HG03575 (cell line): ENCODE results near the gene GCSAM.

Experiments
- ATAC-seq: cut with Tn5 transposase; IDR thresholded peaks from one replicate; pipeline ENCODE4 v1.9.1; 2021; ENCODE audit not compliant: unreplicated experiment, insufficient number of reproducible peaks, low FRiP score; ENCODE audit errors: extremely low read depth

Gene GCSAM, protein sequence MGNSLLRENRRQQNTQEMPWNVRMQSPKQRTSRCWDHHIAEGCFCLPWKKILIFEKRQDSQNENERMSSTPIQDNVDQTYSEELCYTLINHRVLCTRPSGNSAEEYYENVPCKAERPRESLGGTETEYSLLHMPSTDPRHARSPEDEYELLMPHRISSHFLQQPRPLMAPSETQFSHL

DNA sequence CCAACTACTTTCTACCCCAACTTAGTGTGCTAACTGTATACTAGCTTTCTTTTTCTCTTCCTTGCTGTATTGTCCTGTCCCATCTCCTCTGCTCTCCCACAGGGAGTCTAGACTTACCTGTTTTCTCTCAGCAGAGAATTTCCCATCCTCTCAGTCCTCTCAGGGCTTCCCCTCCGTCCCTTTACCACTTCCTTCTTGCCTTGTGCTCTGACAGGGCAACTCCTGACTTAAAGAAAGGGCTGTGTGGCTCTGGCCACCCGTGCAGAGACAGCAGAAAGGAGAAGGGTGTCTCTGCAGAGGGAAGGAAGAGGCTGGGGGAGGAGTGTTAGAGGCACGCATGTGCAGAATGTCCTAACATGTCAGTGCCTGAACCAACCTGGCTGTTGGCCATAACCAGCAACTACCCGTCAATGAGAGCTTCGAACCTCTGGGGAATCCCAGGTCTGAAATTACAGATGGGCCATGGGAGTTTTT is at the start of gene GCSAM:
GCSAM (minus strand) TSS at position 274 of the 474 bp plus-strand sequence; CDS start at position 146, 128 bp downstream.
- ATAC-seq, result peak; percentile 35

DNA sequence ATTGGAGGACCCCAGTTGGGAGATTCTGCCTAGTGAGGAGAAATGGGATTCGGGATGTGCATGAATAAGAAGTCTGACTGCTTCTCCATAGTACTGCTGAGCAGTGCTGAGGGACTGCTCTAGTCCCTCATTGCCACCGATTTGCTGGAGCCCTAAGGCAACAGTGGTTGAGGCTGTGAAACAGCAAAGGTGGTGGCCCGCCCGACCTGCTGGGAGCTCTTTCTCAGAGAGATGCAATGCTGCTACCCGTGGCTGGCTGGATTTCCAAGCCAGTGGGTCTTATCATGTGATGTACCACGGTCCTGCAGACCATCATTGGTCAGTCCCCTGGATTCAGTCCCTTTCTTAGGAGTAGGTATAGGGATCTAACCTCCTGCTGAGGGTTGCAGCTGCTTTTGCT is 42.6 kb upstream of the GCSAM start:
- ATAC-seq, result no peak

DNA sequence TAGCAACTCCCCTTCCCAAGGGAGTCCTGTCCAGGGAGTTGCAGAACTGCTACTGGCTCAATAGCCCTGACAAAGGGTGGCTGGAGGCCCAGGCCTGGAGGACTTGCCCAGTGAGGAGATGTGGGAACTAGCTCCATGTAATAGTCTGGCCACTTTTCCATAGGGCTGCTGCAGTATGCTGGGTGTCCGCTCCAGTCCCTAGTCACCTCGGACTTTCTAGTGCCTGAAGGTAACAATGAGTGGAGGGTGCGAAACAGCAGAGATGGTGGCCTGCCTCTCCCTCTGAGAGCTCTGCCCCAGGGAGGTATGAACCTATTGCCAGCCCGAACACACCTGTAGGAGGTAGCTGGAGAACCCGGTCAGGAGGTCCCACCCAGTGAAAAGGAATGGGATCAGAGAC is 42.0 kb upstream of the GCSAM start:
- no peak for ATAC-seq

DNA sequence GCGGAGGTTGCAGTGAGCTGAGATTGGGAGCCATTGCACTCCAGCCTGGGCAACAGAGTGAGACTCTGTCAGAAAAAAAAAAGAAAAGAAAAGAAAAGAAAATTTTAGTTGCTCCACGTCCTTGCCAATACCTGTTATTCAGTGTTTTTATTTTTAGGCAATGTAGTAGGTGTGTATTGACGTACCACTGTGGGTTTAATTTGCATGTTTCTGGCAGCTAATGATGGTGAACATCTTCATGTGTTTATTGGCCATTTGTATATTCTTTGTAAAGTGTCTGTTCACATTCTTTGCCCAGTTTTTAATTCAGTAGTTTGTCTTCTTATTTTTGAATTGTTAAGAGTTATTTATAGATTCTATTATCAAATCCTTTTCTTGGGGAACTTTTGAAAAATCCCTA is 38.1 kb upstream of the GCSAM start:
- no peak for ATAC-seq

DNA sequence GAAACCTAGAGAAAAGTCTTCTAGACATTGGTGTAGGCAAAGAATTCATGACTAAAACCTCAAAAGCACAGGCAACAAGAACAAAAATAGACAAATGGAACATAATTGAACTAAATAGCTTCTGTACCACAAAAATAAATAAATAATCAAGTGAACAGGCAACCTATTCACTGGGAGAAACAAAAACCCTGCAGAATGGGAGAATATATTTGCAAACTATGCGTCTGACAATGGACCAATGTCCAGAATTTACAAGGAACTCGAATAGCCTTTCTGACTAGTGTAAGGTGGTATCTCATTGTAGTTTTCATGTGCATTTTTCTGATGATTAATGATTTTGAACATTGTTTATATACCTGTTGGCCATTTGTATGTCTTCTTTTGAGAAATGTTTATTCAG is 37.0 kb upstream of the GCSAM start:
- no peak for ATAC-seq

DNA sequence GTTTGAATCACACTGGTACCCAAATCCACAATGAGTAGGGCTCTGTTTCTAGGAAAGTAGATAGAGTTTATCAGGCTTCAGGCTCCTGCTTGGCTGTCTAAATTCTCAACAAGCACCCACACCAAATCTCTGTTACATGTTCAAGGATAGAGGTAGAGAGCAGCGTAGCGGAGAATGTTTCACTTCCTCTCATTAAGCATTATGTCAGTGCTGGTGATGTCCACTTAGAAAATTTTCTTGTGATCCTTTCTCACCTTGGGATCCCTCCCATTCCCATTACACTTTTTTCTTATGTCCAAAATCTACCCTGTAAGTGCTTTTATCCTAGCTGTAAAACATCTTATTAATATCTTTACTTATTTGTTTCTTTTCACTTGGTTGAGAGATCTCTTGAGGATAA is 34.7 kb upstream of the GCSAM start:
- no peak for ATAC-seq

DNA sequence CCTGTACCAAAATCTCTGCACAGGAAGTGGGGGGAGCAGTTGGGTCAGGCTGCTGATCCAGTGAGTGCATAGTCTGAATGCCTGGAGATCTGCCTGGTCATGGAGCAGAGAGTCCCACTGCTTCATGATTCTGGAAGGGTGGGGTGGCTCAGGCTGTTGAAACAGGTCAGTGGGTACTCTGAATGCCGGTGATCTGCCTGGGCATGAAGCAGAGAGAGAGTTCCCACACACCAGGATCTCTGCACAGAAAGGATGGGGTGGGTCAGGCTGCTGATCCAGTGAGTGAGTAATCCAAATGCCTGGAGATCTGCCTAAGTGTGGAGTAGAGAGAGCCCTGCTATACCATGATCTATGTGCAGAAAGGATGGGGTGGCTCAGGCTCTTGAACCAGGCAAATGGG is 16.1 kb upstream of the GCSAM start:
- no peak for ATAC-seq

DNA sequence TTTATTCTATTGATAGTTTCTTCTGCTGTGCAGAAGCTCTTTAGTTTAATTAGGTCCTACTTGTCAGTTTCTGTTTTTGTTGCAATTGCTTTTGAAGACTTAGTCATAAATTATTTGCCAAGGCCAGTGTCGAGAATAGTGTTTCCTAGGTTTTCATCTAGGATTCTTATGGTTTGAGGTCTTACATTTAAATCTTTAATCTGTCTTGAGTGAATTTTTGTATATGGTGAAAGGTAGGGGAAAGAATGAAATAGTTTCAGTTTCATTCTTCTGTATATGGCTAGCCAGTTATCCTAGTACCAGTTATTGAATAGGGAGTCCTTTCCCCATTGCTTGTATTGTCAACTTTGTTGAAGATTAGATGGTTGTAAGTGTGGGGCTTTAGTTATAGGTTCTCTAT is 10.6 kb upstream of the GCSAM start:
- no peak for ATAC-seq

DNA sequence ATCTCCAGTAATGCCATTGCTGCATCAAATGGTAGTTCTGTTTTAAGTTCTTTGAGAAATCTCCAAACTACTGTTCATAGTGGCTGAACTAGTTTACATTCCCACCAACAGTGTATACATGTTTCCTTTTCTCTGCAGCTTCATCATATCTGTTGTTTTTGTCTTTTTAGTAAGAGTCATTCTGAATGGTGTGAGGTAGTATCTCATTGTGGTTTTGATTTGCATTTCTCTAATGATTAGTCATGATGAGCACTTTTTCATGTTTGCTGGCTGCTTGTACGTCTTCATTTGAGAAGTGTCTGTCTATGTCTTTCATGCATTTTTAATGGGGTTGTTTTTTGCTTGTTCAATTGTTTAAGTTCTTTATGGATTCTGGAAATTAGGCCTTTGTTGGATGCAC is 10.2 kb upstream of the GCSAM start:
- ATAC-seq, result peak; percentile 47

DNA sequence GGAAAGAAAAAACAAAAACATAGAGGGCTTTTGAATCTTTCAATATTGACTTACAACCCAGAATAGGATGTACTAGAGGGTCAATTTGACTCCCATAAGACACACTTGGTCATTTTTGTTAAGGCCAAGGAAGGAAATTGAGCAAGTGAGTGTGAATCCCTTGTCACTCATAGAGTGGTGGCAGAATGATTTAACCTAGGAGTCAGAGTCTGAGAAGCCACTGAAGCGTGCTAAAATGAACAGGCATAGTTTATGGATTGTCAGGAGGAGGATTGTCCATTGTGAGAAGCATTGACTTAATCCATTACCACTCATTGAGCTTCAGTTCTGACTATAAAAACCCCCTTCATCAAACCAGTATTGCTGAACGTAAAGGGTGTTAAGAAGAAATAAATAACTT is 8.2 kb upstream of the GCSAM start:
- no peak for ATAC-seq

DNA sequence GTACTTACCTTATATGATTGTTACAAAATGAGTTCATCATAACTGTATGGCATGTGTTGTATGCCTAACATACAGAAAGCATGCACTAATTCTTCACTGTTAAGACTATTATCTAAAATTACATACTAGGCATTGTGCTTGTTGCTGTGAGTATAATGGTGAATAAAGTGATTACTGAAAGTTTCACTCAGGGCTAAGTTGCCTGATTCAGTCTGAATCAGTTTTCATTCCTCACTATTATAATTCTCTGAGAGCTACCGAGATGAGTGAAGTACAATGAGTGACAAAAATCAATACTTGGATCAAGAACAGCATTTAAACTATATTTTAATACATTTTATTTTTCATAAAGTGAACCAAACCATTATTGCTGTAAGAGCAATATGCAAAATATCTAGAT is 7.5 kb upstream of the GCSAM start:
- no peak for ATAC-seq

DNA sequence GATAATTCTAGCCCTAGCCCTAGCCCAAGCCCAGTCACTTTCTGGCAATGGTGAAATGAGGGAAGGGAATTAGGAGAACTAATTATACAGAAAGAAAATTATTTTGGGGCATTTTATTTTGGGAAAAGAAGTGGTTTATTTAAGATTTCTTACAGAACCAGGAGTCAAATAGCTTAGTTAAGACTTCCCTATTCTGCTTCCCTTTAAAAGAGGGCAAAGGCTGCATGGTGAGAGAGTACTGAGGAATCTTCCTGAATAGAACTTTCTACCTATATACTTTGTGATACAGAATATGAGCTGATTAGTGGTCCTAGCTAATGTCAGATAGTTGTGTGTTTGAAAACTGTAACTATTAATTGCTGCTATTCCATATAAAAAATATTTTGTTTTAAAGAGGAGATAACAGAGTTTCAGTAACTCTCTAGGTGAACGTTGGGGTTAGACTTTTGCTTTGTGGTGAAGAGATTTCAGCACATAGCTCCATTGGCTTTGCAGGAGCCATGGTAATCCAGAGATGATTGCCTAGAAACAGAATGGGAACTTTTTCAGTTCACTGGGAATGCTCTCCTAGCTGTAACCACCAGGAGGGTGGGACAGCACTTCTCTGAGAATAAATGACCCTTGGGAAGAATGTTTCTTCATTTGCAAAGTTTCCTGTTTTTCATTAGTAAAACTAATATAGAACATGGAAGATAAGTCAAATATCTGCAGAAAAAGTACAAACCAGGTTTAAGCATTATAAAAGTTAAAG is 5.3 kb upstream of the GCSAM start:
- ATAC-seq, result no peak

DNA sequence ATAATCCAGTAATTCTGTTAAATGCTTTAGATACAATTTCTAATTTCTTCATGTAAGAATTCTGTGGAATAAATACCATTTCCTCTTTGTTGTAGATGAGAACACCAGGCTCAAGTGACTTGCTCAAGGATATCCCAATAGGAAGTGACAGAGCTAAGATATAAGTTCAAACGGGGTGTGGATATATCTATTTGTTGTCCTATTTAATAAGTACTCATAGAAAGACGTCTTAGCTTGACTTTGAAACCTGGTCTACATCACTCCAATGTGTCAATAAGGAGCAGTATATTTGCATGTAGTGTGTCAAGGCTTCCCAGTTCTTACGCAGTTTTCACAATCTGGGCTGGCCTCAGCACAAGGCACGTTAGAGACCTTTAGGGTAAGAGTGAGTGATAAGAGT is 4.7 kb upstream of the GCSAM start:
- ATAC-seq, result no peak

DNA sequence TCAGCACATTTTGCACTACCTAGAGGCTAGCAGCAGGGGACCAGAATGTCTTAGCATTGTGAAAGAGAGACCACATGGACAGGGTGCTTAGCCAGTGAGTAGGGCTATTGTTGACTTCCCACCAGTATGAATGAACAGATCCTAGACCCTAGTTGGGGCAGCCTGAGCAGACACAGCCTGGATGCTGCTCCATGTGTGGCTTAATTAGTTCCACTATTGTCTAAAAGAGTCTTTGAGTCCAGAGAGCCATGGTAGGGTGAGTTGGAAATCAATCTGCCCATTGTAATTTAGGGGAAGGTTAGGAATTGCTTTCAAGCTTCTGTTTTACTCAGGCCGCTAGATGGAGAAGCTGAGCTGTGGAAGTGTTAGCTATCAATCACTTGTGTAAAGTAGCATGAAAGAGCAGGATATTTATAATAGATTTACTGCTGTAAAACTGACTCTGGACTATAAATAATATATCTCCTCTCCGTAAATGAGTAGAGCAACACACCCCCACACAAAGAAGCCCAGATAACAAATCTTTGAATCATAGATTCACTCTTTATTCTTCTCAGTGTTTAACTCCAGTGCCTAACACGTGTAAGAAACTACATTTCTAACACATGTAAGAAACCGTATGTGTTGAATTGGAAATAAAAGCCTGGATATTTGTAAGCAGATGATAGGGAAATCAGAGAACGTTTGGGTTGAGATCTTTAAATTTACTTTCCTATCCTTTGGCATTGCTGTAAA is 4.1 kb upstream of the GCSAM start:
- no peak for ATAC-seq

DNA sequence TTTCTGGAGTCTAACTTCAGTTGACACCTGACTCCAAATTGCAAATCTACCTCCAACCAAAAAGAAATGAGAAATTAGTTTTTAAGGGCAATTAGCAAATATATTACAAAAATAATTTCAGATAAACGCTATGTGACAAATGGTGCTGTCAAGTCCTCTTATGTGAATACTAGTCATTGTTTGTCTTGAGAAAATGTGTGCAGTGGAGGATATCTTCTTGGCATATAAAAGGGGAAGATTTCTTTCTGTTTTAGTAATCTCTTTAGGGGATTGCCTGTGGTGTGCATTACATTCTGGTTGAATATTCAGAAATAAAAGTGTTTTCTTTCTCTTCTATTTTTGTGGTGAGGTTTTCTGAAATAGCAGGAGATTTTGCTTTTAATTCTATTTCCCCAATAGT is 3.0 kb upstream of the GCSAM start:
- no peak for ATAC-seq

DNA sequence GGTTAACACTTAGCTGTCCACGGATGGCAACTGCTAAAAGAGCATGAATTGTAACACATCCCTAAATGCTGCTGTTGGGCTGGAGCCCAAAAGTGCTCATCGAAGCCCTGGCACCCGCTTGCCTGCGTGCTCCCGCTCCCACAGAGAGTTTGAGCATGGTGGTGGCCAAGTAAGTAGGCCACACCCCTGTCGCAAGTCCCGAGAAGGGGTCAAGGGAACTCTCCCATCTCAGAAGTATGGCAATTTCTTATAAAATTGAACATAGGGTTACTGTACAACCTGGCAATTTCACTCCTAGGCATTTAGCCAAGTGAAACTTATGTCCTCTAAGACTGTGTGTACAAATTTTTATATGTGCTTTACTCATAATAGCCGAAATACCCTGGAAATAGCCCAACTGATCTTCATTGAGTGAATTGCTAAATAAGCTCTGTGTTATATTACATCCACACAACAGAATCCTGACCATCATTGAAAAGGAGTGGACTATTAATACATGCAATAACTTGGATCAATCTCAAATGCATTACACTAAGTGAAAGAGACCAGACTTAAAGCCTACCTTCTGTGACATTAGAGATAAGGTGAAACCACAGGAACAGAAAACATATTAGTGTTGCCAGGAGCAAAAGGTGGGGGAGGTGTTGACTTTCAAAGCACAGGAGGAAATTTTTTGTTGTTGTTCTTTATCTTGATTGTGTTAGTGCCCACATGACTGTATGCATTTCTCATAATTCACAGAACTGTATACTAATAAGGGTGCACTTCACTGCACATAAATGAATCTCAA is 1.5 kb upstream of the GCSAM start:
- ATAC-seq, result no peak

DNA sequence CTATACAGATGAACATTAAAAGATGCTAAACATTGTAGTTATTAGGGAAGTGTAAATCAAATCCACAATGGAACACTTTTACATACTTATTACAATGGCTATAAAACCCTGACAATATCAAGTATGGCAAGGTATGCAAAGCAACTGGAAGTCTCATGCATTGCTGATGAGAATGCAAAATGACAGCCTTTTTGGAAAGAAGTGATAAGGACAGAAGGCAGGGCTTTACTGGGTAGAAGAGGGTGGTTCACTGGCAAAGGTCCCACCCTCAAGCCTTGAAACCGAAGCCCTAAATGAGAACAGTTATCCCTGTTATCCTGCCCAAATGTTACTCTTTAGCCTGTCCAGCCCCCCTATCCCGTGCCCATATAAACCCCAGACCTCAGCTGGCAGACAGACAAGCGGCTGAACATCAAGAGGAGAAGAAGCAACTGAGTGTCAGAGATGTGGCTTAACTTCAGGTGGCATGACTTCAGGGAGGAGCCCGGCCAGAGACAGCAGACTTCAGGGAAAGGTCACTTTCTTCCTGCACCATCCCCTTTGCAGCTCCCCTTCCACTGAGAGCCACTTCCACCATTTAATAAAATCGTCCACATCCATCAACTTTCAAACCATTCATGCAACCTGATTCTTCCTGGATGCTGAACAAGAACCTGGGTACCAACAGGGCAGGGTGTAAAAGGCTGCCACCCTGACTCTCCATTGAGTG is 732 bp upstream of the GCSAM start:
- no peak for ATAC-seq

DNA sequence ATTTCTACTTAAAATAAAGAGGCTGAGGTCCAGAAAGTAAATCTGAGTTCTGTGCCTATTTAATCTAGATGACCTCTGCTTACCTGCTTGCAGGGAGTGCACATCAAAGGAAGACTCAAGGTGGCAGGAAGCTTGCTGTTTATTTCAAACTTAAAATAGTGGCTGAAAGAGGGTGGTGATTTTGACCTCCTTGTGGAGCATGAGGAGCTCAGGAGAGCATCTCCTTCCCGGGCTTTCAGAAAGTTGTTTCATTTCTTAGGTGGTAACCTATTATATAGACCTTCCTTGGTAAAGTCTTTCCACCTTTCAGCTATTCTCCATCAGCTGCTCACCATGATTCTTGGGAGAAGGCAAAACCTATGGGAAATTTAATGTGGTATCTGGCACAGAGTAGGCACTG is 494 bp downstream of the GCSAM start:
- no peak for ATAC-seq

DNA sequence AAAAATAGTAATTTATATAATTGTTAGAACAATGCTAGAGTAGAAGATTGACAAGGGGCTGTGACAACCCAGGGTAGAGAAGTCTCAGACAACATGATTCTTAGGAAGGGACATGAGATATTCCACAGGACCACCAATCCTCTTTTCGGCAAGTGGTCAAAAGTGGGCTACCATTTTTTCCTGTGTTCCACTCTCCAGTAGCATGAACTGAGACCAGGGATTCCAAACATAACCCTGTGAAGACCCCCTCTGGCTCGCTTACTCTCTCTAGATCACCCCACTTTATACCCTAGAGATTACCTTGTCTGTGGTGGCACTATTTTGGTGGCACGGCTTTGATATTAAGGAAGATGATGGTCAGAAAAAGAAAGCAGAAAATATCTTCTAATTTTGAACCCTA is 960 bp downstream of the GCSAM start:
- no peak for ATAC-seq
